ENCODE data around the gene HEBP2.

The HEBP2 gene

DNA sequence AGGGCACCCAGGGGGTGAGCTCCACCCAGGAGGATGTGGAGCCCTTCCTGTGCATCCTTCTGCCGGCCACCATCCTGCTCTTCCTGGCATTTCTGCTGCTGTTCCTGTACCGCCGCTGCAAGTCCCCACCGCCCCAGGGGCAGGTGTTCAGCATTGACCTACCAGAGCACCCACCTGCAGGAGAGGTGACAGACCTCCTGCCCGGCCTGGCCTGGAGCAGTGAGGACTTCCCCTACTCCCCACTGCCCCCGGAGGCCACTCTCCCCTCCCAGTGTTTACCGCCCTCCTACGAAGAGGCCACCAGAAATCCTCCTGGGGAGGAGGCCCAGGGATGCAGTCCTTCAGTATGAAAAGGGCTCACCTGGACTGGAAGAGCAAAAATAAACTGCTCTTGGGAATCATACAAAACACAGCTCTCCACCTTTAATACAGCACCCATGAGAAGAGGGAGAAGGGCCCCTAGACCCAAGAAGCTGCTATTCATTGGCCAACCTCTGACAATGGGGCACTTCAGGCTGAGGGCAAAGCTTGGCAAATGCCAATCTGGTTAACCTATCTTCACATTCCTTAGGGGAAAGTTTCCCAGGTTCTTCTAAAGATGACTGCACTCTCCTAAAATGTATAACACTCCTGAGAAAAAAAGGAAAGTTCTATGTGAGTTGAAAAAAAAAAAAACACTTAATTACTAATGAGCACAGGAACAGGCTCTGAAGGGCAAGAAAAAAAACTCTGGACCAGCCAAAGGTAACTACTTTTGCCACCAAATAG, 21.3 kb upstream of the HEBP2 start:
- H3K4me1 ChIP-seq (ENCODE audit: control insufficient read depth, insufficient read depth, low read length), result peaks cover 3% of the 10 kb centered on the region
- no peaks in the 10 kb centered on the region for H3K27me3 ChIP-seq (ENCODE audit: control insufficient read depth, insufficient read depth, low read length)
- H3K9me3 ChIP-seq (ENCODE audit: control insufficient read depth, low read length), result no peaks in the 10 kb centered on the region
- no peak overlapping the region for H3K4me3 ChIP-seq (ENCODE audit: low read length)
- H3K9ac ChIP-seq (ENCODE audit: low read length), result no peak overlapping the region
- no peaks in the 10 kb centered on the region for H3K36me3 ChIP-seq (ENCODE audit: control insufficient read depth, insufficient read depth, low read length)

DNA sequence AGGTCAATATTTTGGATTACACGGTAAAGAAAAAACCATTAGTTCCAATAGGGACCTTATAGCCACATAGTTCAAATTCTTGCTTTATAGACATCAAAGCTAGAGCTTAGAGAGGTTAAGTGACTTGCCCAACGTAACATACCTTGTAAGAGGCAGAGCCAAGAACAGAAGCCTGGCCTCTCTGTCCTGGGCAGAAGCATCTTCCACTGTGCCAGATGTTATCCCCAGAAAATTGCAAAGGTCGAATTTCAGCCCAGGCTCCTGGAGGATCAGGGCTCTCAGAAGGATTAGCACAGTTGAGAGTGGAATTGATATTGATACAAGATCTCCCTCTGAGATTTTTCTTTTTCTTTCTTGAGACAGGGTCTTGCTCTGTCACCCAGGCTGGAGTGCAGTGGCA, 20.2 kb upstream of the HEBP2 start:
- Histone ChIP-seq H3K9me3 (ENCODE audit: control insufficient read depth, low read length) (no peaks in the 10 kb centered on the region), H3K9ac (ENCODE audit: low read length) (no peak overlapping the region), H3K27me3 (ENCODE audit: control insufficient read depth, insufficient read depth, low read length) (no peaks in the 10 kb centered on the region), H3K4me1 (ENCODE audit: control insufficient read depth, insufficient read depth, low read length) (peaks cover 4% of the 10 kb centered on the region), H3K4me3 (ENCODE audit: low read length) (no peak overlapping the region), H3K36me3 (ENCODE audit: control insufficient read depth, insufficient read depth, low read length) (no peaks in the 10 kb centered on the region)

DNA sequence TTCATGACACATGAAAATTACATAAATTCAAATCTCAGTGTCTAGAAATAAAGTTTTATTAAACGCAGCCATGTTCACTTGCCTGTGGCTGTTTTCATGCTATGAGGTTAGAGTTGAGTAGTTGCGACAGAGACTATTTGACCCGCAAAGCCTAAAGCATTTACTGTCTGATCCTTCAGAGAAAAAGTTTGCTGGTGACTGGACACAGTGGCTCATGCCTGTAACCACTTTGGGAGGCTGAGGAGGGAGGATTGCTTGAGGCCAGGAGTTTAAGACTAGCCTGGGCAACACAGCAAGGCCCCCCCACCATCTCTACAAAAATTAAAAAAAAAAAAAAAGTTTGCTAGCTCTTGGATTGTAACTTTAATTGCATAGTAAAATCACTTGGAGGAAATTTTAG, 17.1 kb upstream of the HEBP2 start:
- Histone ChIP-seq H3K9me3 (ENCODE audit: control insufficient read depth, low read length) (no peaks in the 10 kb centered on the region), H3K36me3 (ENCODE audit: control insufficient read depth, insufficient read depth, low read length) (no peaks in the 10 kb centered on the region), H3K4me1 (ENCODE audit: control insufficient read depth, insufficient read depth, low read length) (peaks cover 4% of the 10 kb centered on the region)

DNA sequence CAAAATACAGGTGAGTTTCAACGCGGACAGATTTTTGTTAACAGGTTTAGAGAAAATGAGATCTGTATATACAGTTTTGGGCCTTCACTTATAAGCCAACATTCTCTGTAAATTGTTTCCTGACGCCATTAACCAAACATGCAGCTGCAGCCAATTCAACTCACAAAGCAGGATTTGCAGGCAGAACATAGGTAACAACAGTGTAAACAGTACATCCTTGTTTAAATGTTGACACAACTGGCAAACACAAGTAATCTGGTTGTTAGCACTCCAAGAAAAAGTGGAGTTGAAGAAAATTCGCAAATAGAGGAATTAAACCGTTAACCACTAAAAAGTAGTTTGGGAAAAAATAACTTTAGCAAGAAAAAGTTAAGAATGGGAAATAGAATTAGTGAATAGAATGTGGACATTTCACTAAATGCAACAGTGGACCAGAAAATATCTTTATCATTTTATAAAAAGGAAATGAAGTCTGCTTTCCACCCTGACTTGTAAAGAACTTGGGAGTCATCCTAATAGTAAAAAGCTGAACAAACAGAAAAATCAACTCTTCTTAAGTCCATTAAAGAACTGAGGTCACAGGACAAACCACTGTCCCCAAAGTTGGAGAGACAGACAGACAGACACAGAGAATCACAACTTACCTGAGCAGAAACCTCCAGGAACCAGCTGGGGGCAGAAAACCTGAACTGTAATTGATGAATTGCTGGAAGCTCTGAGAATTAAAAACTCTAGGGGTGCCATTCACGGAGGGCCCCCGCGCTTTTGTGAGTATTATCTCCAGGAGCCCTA, 16.2 kb upstream of the HEBP2 start:
- Histone ChIP-seq H3K9me3 (ENCODE audit: control insufficient read depth, low read length) (no peaks in the 10 kb centered on the region), H3K4me1 (ENCODE audit: control insufficient read depth, insufficient read depth, low read length) (peaks cover 4% of the 10 kb centered on the region), H3K27me3 (ENCODE audit: control insufficient read depth, insufficient read depth, low read length) (no peaks in the 10 kb centered on the region), H3K4me3 (ENCODE audit: low read length) (no peak overlapping the region), H3K36me3 (ENCODE audit: control insufficient read depth, insufficient read depth, low read length) (no peaks in the 10 kb centered on the region), H3K9ac (ENCODE audit: low read length) (no peak overlapping the region)

More for the DNA sequence above, 17.1 kb upstream of the HEBP2 start:
- H3K9ac ChIP-seq (ENCODE audit: low read length), result no peak overlapping the region
- no peaks in the 10 kb centered on the region for H3K27me3 ChIP-seq (ENCODE audit: control insufficient read depth, insufficient read depth, low read length)
- no peak overlapping the region for H3K4me3 ChIP-seq (ENCODE audit: low read length)

DNA sequence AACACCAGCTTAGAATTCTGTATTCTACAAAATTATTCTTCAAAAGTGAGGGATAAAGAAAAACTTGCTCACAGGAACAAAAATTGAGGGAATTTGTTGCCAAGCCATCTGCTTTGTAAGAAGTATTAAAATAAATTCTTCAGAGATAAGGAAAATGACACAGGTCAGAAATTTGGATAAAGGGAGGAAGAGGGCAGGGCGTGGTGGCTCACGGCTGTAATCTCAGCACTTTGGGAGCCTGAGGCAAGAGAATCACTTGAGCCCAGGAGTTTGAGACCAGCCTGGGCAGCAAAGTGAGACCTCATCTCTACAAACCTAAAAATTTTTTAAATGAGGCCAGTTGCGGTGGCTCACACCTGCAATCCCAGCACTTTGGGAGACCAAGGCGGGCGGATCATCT, 14.5 kb upstream of the HEBP2 start:
- H3K9ac ChIP-seq (ENCODE audit: low read length), result no peak overlapping the region
- no peaks in the 10 kb centered on the region for H3K36me3 ChIP-seq (ENCODE audit: control insufficient read depth, insufficient read depth, low read length)
- peaks cover 4% of the 10 kb centered on the region for H3K4me1 ChIP-seq (ENCODE audit: control insufficient read depth, insufficient read depth, low read length)
- H3K4me3 ChIP-seq (ENCODE audit: low read length), result no peak overlapping the region
- no peaks in the 10 kb centered on the region for H3K27me3 ChIP-seq (ENCODE audit: control insufficient read depth, insufficient read depth, low read length)
- no peaks in the 10 kb centered on the region for H3K9me3 ChIP-seq (ENCODE audit: control insufficient read depth, low read length)

DNA sequence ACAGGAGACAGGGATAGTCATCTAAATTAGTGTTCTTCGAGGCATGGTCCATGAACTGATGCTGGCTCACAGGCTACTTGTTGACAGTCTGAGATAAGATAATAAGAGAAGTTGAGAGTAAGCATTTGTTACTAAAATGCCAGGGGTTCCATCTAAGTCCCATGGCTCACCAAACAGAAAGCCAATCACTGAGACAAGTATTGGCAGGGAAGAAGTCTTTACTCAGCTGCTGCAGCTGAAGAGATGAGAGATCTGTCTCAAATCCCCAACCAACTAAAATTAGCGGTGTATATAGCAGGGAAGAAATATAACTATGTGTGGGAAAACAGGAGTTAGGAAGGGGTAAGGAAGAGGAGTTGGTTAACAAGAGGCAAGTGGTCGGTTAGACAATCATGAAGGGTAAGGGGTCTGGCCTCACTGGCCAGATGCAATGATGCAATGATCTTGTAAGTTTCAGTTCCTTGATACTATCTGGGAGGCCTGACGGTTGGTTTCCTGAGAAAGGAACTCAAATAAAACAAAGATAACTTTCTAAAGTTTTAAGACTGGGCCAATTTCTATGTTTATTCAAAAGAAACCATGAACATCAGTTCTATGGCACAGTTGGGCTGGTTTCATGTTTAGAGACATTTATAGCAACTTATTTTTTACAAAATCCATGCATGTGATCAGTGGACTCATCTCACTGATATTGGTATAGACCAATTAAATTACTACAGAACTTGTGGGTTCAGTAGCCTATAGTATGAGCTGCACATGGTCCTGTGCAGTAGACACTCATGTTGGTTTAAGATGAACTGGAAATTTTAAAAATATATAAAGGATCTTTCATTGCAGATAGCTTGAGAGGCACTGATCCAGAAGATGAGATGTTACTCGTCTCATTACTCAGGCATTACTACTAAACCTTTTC, 9.9 kb upstream of the HEBP2 start:
- Histone ChIP-seq H3K9me3 (ENCODE audit: control insufficient read depth, low read length) (no peaks in the 10 kb centered on the region), H3K36me3 (ENCODE audit: control insufficient read depth, insufficient read depth, low read length) (no peaks in the 10 kb centered on the region), H3K27me3 (ENCODE audit: control insufficient read depth, insufficient read depth, low read length) (no peaks in the 10 kb centered on the region), H3K9ac (ENCODE audit: low read length) (no peak overlapping the region), H3K4me1 (ENCODE audit: control insufficient read depth, insufficient read depth, low read length) (no peaks in the 10 kb centered on the region), H3K4me3 (ENCODE audit: low read length) (no peak overlapping the region)

DNA sequence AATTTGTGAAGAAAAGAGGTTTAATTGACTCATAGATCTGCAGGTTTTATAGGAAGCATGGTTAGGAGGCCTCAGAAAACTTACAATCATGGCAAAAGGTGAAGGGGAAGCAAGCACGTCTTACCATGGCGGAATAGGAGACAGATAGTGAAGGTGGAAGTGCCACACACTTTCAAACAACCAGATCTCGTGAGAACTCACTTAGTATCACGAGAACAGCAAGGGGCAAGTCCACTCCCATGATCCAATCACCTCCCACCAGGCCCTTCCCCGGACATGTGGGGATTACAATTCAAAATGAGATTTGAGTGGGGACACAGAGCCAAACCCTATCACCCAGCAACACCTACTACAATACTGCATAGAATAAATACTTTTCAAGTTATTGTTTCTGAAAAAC, 7.3 kb upstream of the HEBP2 start:
- H3K27me3 ChIP-seq (ENCODE audit: control insufficient read depth, insufficient read depth, low read length), result no peaks in the 10 kb centered on the region
- no peaks in the 10 kb centered on the region for H3K36me3 ChIP-seq (ENCODE audit: control insufficient read depth, insufficient read depth, low read length)

DNA sequence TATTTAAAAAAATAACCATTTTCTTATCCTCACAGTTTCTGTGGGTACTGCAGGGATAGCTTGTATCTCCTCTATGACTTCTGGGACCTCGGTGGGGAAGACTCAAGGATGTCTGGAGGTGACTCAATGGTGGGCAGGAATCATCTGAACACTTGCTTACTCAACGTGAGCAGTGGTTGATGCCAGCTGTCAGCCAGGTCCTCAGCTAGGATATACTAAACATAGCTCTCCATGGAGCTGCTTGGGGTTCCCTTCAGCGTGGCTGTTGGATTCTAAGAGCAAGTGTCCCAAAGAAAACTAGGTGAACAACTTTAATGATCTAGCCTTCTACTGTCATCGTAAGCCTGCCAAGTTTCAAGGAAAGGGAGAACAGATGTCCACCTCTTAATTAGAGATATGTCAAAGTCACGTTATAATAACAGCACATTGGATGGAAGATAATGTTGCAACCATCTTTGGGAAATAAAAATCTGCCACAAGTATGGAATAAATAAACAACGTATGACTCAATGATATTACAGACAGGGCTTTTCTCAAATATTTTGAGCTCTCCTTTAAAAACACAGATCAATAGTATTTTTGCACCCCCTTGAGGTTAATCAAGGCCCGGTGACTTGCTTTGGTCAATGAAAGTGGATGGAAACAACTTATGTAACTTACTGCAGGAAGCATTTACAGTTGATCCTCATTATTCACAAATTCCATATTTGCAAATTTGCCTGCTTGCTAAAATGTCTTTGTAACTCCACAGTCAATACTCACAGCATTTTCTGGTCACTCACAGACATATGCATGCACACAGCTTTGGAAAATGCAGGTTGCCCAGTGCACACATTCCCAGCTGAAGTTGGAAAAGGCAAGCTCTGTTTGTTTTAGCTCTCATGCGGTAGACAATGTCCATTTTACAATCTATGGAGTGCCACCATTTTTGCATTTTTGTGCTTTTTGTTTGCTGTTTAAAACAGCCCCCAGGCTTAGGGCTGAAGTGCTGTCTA, 6.6 kb upstream of the HEBP2 start:
- H3K9ac ChIP-seq (ENCODE audit: low read length), result no peak overlapping the region
- no peaks in the 10 kb centered on the region for H3K9me3 ChIP-seq (ENCODE audit: control insufficient read depth, low read length)
- no peaks in the 10 kb centered on the region for H3K27me3 ChIP-seq (ENCODE audit: control insufficient read depth, insufficient read depth, low read length)
- H3K36me3 ChIP-seq (ENCODE audit: control insufficient read depth, insufficient read depth, low read length), result no peaks in the 10 kb centered on the region
- no peak overlapping the region for H3K4me3 ChIP-seq (ENCODE audit: low read length)
- H3K4me1 ChIP-seq (ENCODE audit: control insufficient read depth, insufficient read depth, low read length), result no peaks in the 10 kb centered on the region

More for the DNA sequence above, 7.3 kb upstream of the HEBP2 start:
- no peaks in the 10 kb centered on the region for H3K9me3 ChIP-seq (ENCODE audit: control insufficient read depth, low read length)
- H3K4me3 ChIP-seq (ENCODE audit: low read length), result no peak overlapping the region
- no peak overlapping the region for H3K9ac ChIP-seq (ENCODE audit: low read length)
- H3K4me1 ChIP-seq (ENCODE audit: control insufficient read depth, insufficient read depth, low read length), result no peaks in the 10 kb centered on the region

DNA sequence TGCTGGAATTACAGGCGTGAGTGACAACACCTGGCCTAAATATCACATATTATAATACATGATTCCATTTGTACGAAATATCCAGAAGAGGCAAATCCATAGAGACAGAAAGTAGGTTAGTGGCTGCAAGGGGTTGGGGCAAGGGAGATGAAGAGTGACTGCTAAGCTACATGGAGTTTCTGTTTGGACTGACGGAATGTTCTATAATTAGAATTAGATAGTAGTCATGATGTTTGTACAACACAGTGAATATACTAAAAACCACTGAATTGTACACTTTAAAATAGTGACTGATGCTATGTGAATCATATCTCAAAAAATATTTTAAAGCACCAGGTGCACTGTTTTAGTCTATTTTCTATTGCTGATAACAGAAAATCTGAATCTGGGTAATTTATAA, 3.7 kb upstream of the HEBP2 start:
- H3K36me3 ChIP-seq (ENCODE audit: control insufficient read depth, insufficient read depth, low read length), result no peaks in the 10 kb centered on the region
- no peak overlapping the region for H3K4me3 ChIP-seq (ENCODE audit: low read length)
- no peaks in the 10 kb centered on the region for H3K27me3 ChIP-seq (ENCODE audit: control insufficient read depth, insufficient read depth, low read length)
- peaks cover 5% of the 10 kb centered on the region for H3K4me1 ChIP-seq (ENCODE audit: control insufficient read depth, insufficient read depth, low read length)
- H3K9ac ChIP-seq (ENCODE audit: low read length), result no peak overlapping the region
- H3K9me3 ChIP-seq (ENCODE audit: control insufficient read depth, low read length), result no peaks in the 10 kb centered on the region

DNA sequence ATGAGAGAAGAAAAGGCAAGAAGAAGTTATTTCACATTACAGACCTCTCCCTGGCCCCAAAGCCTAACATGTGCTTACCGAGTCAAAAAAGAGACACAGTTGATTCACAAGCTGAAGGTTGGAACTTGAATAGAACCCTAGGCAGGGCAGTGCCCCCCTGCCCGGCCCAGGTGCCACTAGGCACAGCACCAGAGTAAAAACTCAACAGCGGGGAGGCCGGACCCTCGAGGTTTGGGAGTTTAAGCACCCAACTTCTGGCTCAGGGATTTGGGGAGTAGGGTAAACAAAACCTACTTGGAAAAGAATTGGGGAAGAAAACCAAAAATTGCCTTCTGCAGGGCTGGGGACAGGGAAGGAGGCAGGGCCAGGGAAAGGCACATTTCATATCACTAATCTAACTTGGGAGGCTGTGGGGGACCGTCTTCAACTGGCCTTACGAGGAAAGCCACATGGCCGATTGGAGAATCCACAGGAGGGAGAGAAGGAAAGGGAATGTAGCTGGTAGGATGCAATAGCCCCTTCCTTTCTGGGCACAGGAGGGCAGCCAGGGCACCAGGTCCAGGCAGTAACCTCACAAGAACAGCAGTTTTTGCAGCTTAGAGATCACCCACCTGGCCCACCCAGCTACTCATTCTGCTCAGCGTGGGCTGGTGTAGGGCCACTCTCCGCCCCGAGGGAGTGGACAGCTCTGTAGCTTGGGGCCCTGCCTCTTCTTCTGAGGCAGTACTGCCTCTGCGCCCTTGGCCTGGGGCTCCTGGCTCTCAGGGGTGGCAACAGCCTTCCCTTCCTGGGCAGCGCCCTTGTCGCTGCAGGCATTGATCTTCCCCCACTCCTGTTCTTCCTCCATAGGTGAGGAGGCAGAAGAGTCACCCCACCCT, 1.8 kb upstream of the HEBP2 start:
- Histone ChIP-seq H3K4me3 (ENCODE audit: low read length) (no peak overlapping the region), H3K9me3 (ENCODE audit: control insufficient read depth, low read length) (no peaks in the 10 kb centered on the region), H3K4me1 (ENCODE audit: control insufficient read depth, insufficient read depth, low read length) (peaks cover 5% of the 10 kb centered on the region), H3K36me3 (ENCODE audit: control insufficient read depth, insufficient read depth, low read length) (no peaks in the 10 kb centered on the region), H3K27me3 (ENCODE audit: control insufficient read depth, insufficient read depth, low read length) (no peaks in the 10 kb centered on the region), H3K9ac (ENCODE audit: low read length) (no peak overlapping the region)
